ENCODE results near the gene WDR36.

WDR36 gene

GRCh38 chr5:111134087-111134486, 41.9 kb downstream of the WDR36 start:
- Histone ChIP-seq H3K4me1 (ENCODE audit: insufficient read depth, low read length, poor library complexity, severe bottlenecking) (peaks cover 10% of the 10 kb centered on the region), H3F3A (ENCODE audit: low read depth) (no peaks in the 10 kb centered on the region), H3K4me3 (ENCODE audit: low read length, poor library complexity, severe bottlenecking) (no peak overlapping the region), H3K9me3 (ENCODE audit: insufficient read depth, low read depth, low read length) (no peaks in the 10 kb centered on the region), H3K9me2 (replicated peaks; ENCODE audit: low read depth, low read length) (no peaks in the 10 kb centered on the region), H3K79me2 (ENCODE audit: insufficient read depth, low read length) (no peaks in the 10 kb centered on the region), H3K9ac (ENCODE audit: low read depth, low read length, poor library complexity, severe bottlenecking) (no peak overlapping the region), H4K20me1 (ENCODE audit: insufficient read depth, low read length, poor library complexity, severe bottlenecking) (no peaks in the 10 kb centered on the region), H3K27me3 (ENCODE audit: insufficient read depth, low read length, poor library complexity, severe bottlenecking) (no peaks in the 10 kb centered on the region), H2AFZ (ENCODE audit: low read length) (no peak overlapping the region), H3K4me2 (ENCODE audit: low read depth, low read length, poor library complexity, severe bottlenecking) (no peak overlapping the region), H3K36me3 (ENCODE audit: insufficient read depth, low read length) (no peaks in the 10 kb centered on the region)
- no peak for TF ChIP-seq EZH2phosphoT487 (IDR thresholded peaks at IDR 0.05; ENCODE audit: borderline replicate concordance)

- Histone ChIP-seq H3F3A (ENCODE audit: low read depth) (no peaks in the 10 kb centered on the region), H4K20me1 (ENCODE audit: insufficient read depth, low read length, poor library complexity, severe bottlenecking) (no peaks in the 10 kb centered on the region), H3K4me3 (ENCODE audit: low read length, poor library complexity, severe bottlenecking) (no peak overlapping the region), H3K9me2 (replicated peaks; ENCODE audit: low read depth, low read length) (no peaks in the 10 kb centered on the region), H3K27me3 (ENCODE audit: insufficient read depth, low read length, poor library complexity, severe bottlenecking) (no peaks in the 10 kb centered on the region), H3K4me2 (ENCODE audit: low read depth, low read length, poor library complexity, severe bottlenecking) (no peak overlapping the region), H3K4me1 (ENCODE audit: insufficient read depth, low read length, poor library complexity, severe bottlenecking) (peaks cover 10% of the 10 kb centered on the region), H2AFZ (ENCODE audit: low read length) (no peak overlapping the region), H3K9me3 (ENCODE audit: insufficient read depth, low read depth, low read length) (no peaks in the 10 kb centered on the region), H3K79me2 (ENCODE audit: insufficient read depth, low read length) (no peaks in the 10 kb centered on the region), H3K9ac (ENCODE audit: low read depth, low read length, poor library complexity, severe bottlenecking) (no peak overlapping the region), H3K36me3 (ENCODE audit: insufficient read depth, low read length) (no peaks in the 10 kb centered on the region)
- TF ChIP-seq CTCF (conservative IDR thresholded peaks at IDR 0.05; ENCODE audit: low read length) = no peak
- no peak for TF ChIP-seq EZH2phosphoT487 (IDR thresholded peaks at IDR 0.05; ENCODE audit: borderline replicate concordance)
Observed at GRCh38 chr5:111134864-111135263, 42.7 kb downstream of the WDR36 start.

- Histone ChIP-seq H3K4me2 (ENCODE audit: low read depth, low read length, poor library complexity, severe bottlenecking) (no peak overlapping the region), H2AFZ (ENCODE audit: low read length) (no peak overlapping the region), H3K36me3 (ENCODE audit: insufficient read depth, low read length) (no peaks in the 10 kb centered on the region), H3K4me1 (ENCODE audit: insufficient read depth, low read length, poor library complexity, severe bottlenecking) (peaks cover 10% of the 10 kb centered on the region), H3K27me3 (ENCODE audit: insufficient read depth, low read length, poor library complexity, severe bottlenecking) (no peaks in the 10 kb centered on the region), H3K9me3 (ENCODE audit: insufficient read depth, low read depth, low read length) (no peaks in the 10 kb centered on the region), H3K79me2 (ENCODE audit: insufficient read depth, low read length) (no peaks in the 10 kb centered on the region), H4K20me1 (ENCODE audit: insufficient read depth, low read length, poor library complexity, severe bottlenecking) (no peaks in the 10 kb centered on the region), H3K9ac (ENCODE audit: low read depth, low read length, poor library complexity, severe bottlenecking) (no peak overlapping the region), H3K9me2 (replicated peaks; ENCODE audit: low read depth, low read length) (no peaks in the 10 kb centered on the region), H3K4me3 (ENCODE audit: low read length, poor library complexity, severe bottlenecking) (no peak overlapping the region), H3F3A (ENCODE audit: low read depth) (no peaks in the 10 kb centered on the region)
- TF ChIP-seq CTCF (conservative IDR thresholded peaks at IDR 0.05; ENCODE audit: low read length) = no peak
- TF ChIP-seq EZH2phosphoT487 (IDR thresholded peaks at IDR 0.05; ENCODE audit: borderline replicate concordance) = no peak
Observed at GRCh38 chr5:111135363-111135762, 43.2 kb downstream of the WDR36 start.

- no peak overlapping the region for H3K4me2 ChIP-seq (ENCODE audit: low read depth, low read length, poor library complexity, severe bottlenecking)
- no peaks in the 10 kb centered on the region for H4K20me1 ChIP-seq (ENCODE audit: insufficient read depth, low read length, poor library complexity, severe bottlenecking)
- no peaks in the 10 kb centered on the region for H3F3A ChIP-seq (ENCODE audit: low read depth)
- H3K27me3 ChIP-seq (ENCODE audit: insufficient read depth, low read length, poor library complexity, severe bottlenecking) = no peaks in the 10 kb centered on the region
- TF ChIP-seq CTCF (conservative IDR thresholded peaks at IDR 0.05; ENCODE audit: low read length) = no peak
- no peak for TF ChIP-seq EZH2phosphoT487 (IDR thresholded peaks at IDR 0.05; ENCODE audit: borderline replicate concordance)
- H2AFZ ChIP-seq (ENCODE audit: low read length) = no peak overlapping the region
- no peaks in the 10 kb centered on the region for H3K79me2 ChIP-seq (ENCODE audit: insufficient read depth, low read length)
- no peaks in the 10 kb centered on the region for H3K9me2 ChIP-seq (replicated peaks; ENCODE audit: low read depth, low read length)
- H3K36me3 ChIP-seq (ENCODE audit: insufficient read depth, low read length) = no peaks in the 10 kb centered on the region
- no peak overlapping the region for H3K9ac ChIP-seq (ENCODE audit: low read depth, low read length, poor library complexity, severe bottlenecking)
- H3K9me3 ChIP-seq (ENCODE audit: insufficient read depth, low read depth, low read length) = no peaks in the 10 kb centered on the region
- peaks cover 10% of the 10 kb centered on the region for H3K4me1 ChIP-seq (ENCODE audit: insufficient read depth, low read length, poor library complexity, severe bottlenecking)
- no peak overlapping the region for H3K4me3 ChIP-seq (ENCODE audit: low read length, poor library complexity, severe bottlenecking)
Observed at GRCh38 chr5:111135946-111136345, 43.8 kb downstream of the WDR36 start.

All from Loucy (cell line).